Measurements from ENCODE around the gene C21orf58.

C21orf58 gene

GRCh38 chr21:46326110-46326703, 2.5 kb upstream of the C21orf58 start:
- TF ChIP-seq CTCF (IDR thresholded peaks at IDR 0.05; ENCODE audit: extremely low read depth, insufficient read depth, missing control alignments) = peak; percentile 35
- DNase-seq (ENCODE audit: low spot score) = no peak

GRCh38 chr21:46325073-46325912, 1.6 kb upstream of the C21orf58 start:
- in situ Hi-C loops (cut with MboI; ENCODE audit: low pct_unique_long_range_greater_than_20kb, low sequenced_read_pairs, unreplicated experiment) = no loop called here
- peak; percentile 57 for DNase-seq (ENCODE audit: low spot score)
- peak; percentile 40 for TF ChIP-seq CTCF (IDR thresholded peaks at IDR 0.05; ENCODE audit: extremely low read depth, insufficient read depth, missing control alignments)

More at GRCh38 chr21:46326110-46326703, 2.5 kb upstream of the C21orf58 start:
- in situ Hi-C loops (cut with MboI; ENCODE audit: low pct_unique_long_range_greater_than_20kb, low sequenced_read_pairs, unreplicated experiment) = no loop called here

GRCh38 chr21:46324390-46325072, 861 bp upstream of the C21orf58 start:
- peak; percentile 9 for TF ChIP-seq CTCF (IDR thresholded peaks at IDR 0.05; ENCODE audit: extremely low read depth, insufficient read depth, missing control alignments)
- peak; percentile 98 for DNase-seq (ENCODE audit: low spot score)

GRCh38 chr21:46323227-46323709, 402 bp downstream of the C21orf58 start:
- DNase-seq (ENCODE audit: low spot score) = no peak
- TF ChIP-seq CTCF (IDR thresholded peaks at IDR 0.05; ENCODE audit: extremely low read depth, insufficient read depth, missing control alignments) = no peak
- in situ Hi-C loops (cut with MboI; ENCODE audit: low pct_unique_long_range_greater_than_20kb, low sequenced_read_pairs, unreplicated experiment) = no loop called here

More at GRCh38 chr21:46324390-46325072, 861 bp upstream of the C21orf58 start:
- in situ Hi-C loops (cut with MboI; ENCODE audit: low pct_unique_long_range_greater_than_20kb, low sequenced_read_pairs, unreplicated experiment) = no loop called here

- no peak for TF ChIP-seq CTCF (IDR thresholded peaks at IDR 0.05; ENCODE audit: extremely low read depth, insufficient read depth, missing control alignments)
- in situ Hi-C loops (cut with MboI; ENCODE audit: low pct_unique_long_range_greater_than_20kb, low sequenced_read_pairs, unreplicated experiment) = no loop called here
- DNase-seq (ENCODE audit: low spot score) = no peak
Measured at GRCh38 chr21:46322351-46323226, 1.1 kb downstream of the C21orf58 start.

Measured in GM13977 (cell line).